Measurements from ENCODE around the gene RHBDL1. TPM values are rescaled to one million over a fixed set of nuclear protein-coding genes. Genes with fewer than 3 reads are reported as not detected.
A peak's percentile ranks its signal among the peaks of the same experiment; 100 is the strongest.

RHBDL1 gene
- total RNA-seq, 1 donor from 2014 or later, result 1.7 TPM

DNA sequence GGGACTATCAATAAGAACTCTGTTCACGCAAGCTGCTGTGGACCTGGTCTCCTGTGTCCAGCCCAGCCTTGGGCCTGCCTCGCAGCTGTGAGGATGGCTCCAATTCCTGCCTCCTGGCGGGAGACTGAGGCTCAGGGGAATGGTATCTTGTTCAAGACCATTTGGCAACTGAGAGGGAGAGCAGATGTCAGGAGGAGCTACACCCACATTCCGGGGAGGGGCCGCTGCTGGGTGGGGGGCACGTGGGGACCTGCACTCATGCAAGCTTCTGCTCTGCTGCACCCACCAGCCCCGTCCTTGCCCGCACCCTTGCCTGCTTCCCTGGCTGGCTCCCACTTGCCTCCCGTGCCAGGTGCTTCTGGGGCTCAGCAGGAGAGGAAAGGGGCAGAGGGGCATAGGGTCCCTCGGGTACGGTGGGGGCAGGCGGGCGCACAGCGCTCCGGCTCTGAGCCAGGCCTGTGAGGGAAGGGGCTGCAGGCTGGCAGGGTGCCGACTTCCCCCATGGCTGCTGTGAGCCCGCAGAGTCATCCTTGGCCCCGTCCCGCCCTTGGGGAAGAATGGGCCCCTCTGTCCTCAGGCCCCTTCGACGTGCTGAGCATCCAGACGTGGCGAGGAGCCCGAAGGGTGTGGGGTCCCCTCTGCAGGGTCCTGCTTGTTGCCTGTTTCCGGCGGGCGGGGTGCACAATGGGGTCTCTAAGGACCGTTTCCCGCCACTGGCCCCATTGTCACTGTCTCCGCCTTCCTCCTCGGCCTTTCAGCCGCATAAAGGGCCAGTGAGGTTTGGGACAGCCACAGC is 42.2 kb downstream of the RHBDL1 start:
- H3K27me3 ChIP-seq, result no peaks in the 10 kb centered on the region
- TF ChIP-seq POLR2A (IDR thresholded peaks at IDR 0.05) (no peak), CTCF (IDR thresholded peaks at IDR 0.05) (no peak), POLR2AphosphoS5 (IDR thresholded peaks at IDR 0.05; ENCODE audit: insufficient read depth in 1 of 2, low read depth in 1 of 2) (no peak)
- no peak for DNase-seq (ENCODE audit: extremely low spot score in 2 of 2)
- H3K9me3 ChIP-seq, result no peaks in the 10 kb centered on the region
- H3K4me1 ChIP-seq, result peaks cover 40% of the 10 kb centered on the region
- no peaks in the 10 kb centered on the region for H3K36me3 ChIP-seq
- no peak overlapping the region for H3K4me3 ChIP-seq
- no peak overlapping the region for H3K27ac ChIP-seq
- intact Hi-C loops (cut with DNase I), result loop anchor here (10.0 kb wide), 1 partner anchor 337 kb away; no protein-coding TSS in a partner anchor

DNA sequence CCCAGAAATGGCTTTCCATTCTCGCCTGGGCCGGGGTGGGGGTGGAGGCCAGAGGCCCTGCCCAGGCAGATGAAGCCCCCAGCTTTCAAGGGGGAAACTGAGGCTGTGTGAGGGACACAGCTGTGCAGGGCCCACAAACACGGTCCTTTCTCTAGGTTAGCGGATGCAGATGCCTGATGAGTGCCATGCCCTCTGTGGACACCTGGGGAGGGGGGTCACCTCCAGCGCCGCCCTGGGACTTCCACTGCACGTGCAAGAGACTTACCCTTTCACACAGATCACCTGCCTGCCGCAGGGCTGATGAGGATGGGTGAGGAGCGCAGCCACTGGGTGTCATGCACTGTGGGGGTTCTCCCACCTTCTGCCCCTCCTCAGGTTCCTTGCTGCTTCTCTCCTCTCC is 42.9 kb downstream of the RHBDL1 start:
- TF ChIP-seq CTCF (IDR thresholded peaks at IDR 0.05), result no peak
- TF ChIP-seq POLR2AphosphoS5 (IDR thresholded peaks at IDR 0.05; ENCODE audit: insufficient read depth in 1 of 2, low read depth in 1 of 2), result no peak
- TF ChIP-seq POLR2A (IDR thresholded peaks at IDR 0.05), result no peak
- Histone ChIP-seq H3K27ac (no peak overlapping the region), H3K36me3 (no peaks in the 10 kb centered on the region), H3K4me1 (peaks cover 44% of the 10 kb centered on the region), H3K27me3 (no peaks in the 10 kb centered on the region), H3K4me3 (no peak overlapping the region), H3K9me3 (no peaks in the 10 kb centered on the region)
- no peak for DNase-seq (ENCODE audit: extremely low spot score in 2 of 2)
- intact Hi-C loops (cut with DNase I), result loop anchor here (10.0 kb wide), 1 partner anchor 336 kb away; no protein-coding TSS in a partner anchor

DNA sequence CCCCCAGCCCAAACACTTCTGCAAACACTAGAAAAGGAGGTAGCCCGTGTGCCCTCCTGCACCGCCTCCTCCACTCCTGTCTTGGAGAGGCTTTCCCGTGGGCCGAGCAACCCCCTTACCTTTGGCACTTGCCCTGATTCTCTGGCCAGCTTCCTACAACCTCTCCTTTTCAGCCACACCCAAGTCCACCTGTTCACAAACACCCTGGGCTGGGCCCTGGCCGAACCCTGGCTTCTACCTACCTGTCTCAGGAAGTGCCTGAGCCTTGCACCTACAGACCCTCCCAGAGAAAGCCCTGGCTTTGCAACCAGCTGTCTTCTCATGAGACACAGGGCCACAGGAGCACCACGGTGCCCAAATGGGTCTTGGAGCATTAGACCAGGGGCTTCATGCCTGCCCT is 43.5 kb downstream of the RHBDL1 start:
- H3K27ac ChIP-seq, result no peak overlapping the region
- no peak overlapping the region for H3K4me3 ChIP-seq
- intact Hi-C loops (cut with DNase I), result loop anchor here (10.0 kb wide), 1 partner anchor 336 kb away; no protein-coding TSS in a partner anchor
- no peak for TF ChIP-seq CTCF (IDR thresholded peaks at IDR 0.05)
- TF ChIP-seq POLR2A (IDR thresholded peaks at IDR 0.05), result no peak
- no peak for TF ChIP-seq POLR2AphosphoS5 (IDR thresholded peaks at IDR 0.05; ENCODE audit: insufficient read depth in 1 of 2, low read depth in 1 of 2)
- no peak for DNase-seq (ENCODE audit: extremely low spot score in 2 of 2)
- no peaks in the 10 kb centered on the region for H3K9me3 ChIP-seq
- H3K36me3 ChIP-seq, result no peaks in the 10 kb centered on the region
- no peaks in the 10 kb centered on the region for H3K27me3 ChIP-seq
- peaks cover 44% of the 10 kb centered on the region for H3K4me1 ChIP-seq

- H3K27ac ChIP-seq, result peak overlapping the region; percentile 84
- intact Hi-C loops (cut with DNase I), result loop anchor here (5.0 to 10.0 kb wide), 2 partner anchors 67 to 335 kb away; partner anchors contain the start of genes CHTF18 and RPUSD1
Observed at GRCh38 chr16:719815-720446, 44.5 kb downstream of the RHBDL1 start.

More at GRCh38 chr16:719815-720446, 44.5 kb downstream of the RHBDL1 start:
- Histone ChIP-seq H3K36me3 (no peaks in the 10 kb centered on the region), H3K27me3 (no peaks in the 10 kb centered on the region), H3K4me1 (peaks cover 37% of the 10 kb centered on the region), H3K9me3 (no peaks in the 10 kb centered on the region), H3K4me3 (peak overlapping the region; percentile 70 to 92)
- TF ChIP-seq CTCF (IDR thresholded peaks at IDR 0.05) (no peak), POLR2AphosphoS5 (IDR thresholded peaks at IDR 0.05; ENCODE audit: insufficient read depth in 1 of 2, low read depth in 1 of 2) (no peak), POLR2A (IDR thresholded peaks at IDR 0.05) (no peak)
- DNase-seq (ENCODE audit: extremely low spot score in 2 of 2), result no peak

Measured in vagina (tissue), 2 donors.